ENCODE measurements around the gene SLC6A16.

GRCh38 chr19:49342291-49342721 lies 17.3 kb upstream of the SLC6A16 start:
- TF ChIP-seq EZH2 (IDR thresholded peaks at IDR 0.05; ENCODE audit: low read depth, unreplicated experiment) (no peak), CTCF (conservative IDR thresholded peaks at IDR 0.05; ENCODE audit: low read depth in 2 of 2) (no peak), CREB1 (CRISPR knock-in tag; IDR thresholded peaks at IDR 0.05; ENCODE audit: low read depth) (no peak)
